GM23338 (cell line): Measurements from ENCODE around the gene RAB11FIP4. TPM values are rescaled to one million over a fixed set of nuclear protein-coding genes. Genes with fewer than 3 reads are reported as not detected.

Source experiments
- ATAC-seq: fragments of 200-7000 bp; cut with Tn5 transposase; 3 replicates; pipeline ENCODE4 v1.9.1; 2020
- DNase-seq: peaks from one replicate; pipeline ENCODE4 v3.0.0-alpha.2; 2015; ENCODE audit warnings: low spot score
- H2AFZ ChIP-seq: fragments of 200-600 bp; sonication (generic); 2 replicates; pipeline ENCODE4 v1.8.0; 2016; ENCODE audit warnings: antibody characterized with exemption, mild to moderate bottlenecking, moderate library complexity
- H3F3A ChIP-seq: fragments of 200-600 bp; sonication (generic); replicated peaks from 2 replicates; pipeline ENCODE4 v1.8.0; 2017; ENCODE audit warnings: antibody characterized with exemption, mixed run types, low read depth
- H3K27ac ChIP-seq: fragments of 200-600 bp; sonication (generic); 2 replicates; pipeline ENCODE4 v1.6.1; 2016; ENCODE audit warnings: low read depth
- H3K27me3 ChIP-seq: fragments of 200-600 bp; sonication (generic); 2 replicates; pipeline ENCODE4 v1.8.0; 2016; ENCODE audit warnings: mild to moderate bottlenecking, mixed run types, moderate library complexity; ENCODE audit not compliant: insufficient read depth
- H3K36me3 ChIP-seq: fragments of 200-600 bp; sonication (generic); 2 replicates; pipeline ENCODE4 v1.8.0; 2016; ENCODE audit warnings: mild to moderate bottlenecking; ENCODE audit not compliant: insufficient read depth
- H3K4me1 ChIP-seq: fragments of 200-600 bp; sonication (generic); 2 replicates; pipeline ENCODE4 v1.8.0; 2016; ENCODE audit warnings: mild to moderate bottlenecking, moderate library complexity; ENCODE audit not compliant: insufficient read depth
- H3K4me2 ChIP-seq: fragments of 200-600 bp; sonication (generic); 2 replicates; pipeline ENCODE4 v1.7.1; 2017; ENCODE audit warnings: mixed run types
- H3K4me3 ChIP-seq: fragments of 200-600 bp; sonication (generic); 2 replicates; pipeline ENCODE4 v1.6.1; 2016; ENCODE audit warnings: mixed run types
- H3K79me2 ChIP-seq: fragments of 200-600 bp; sonication (generic); replicated peaks from 2 replicates; pipeline ENCODE4 v1.8.0; 2017; ENCODE audit warnings: mild to moderate bottlenecking; ENCODE audit not compliant: insufficient read depth
- H3K9me2 ChIP-seq: fragments of 200-600 bp; sonication (generic); 2 replicates; pipeline ENCODE4 v1.8.0; 2017; ENCODE audit not compliant: insufficient read depth
- H4K20me1 ChIP-seq: fragments of 200-600 bp; sonication (generic); replicated peaks from 2 replicates; pipeline ENCODE4 v1.8.0; 2017; ENCODE audit warnings: mild to moderate bottlenecking; ENCODE audit not compliant: insufficient read depth
- H3K27ac Mint-ChIP-seq: 2 replicates; pipeline ENCODE4 v1.8.0; 2020; ENCODE audit warnings: inconsistent platforms, mild to moderate bottlenecking, moderate library complexity, mixed read lengths
- H3K27me3 Mint-ChIP-seq: 3 replicates; pipeline ENCODE4 v1.8.0; 2022; ENCODE audit warnings: low read depth, mild to moderate bottlenecking, moderate library complexity, mixed read lengths, inconsistent platforms; ENCODE audit not compliant: insufficient read depth, poor library complexity
- H3K36me3 Mint-ChIP-seq: 3 replicates; pipeline ENCODE4 v1.8.0; 2021; ENCODE audit warnings: low read depth, mild to moderate bottlenecking, inconsistent platforms, moderate library complexity, mixed read lengths
- H3K4me1 Mint-ChIP-seq: 3 replicates; pipeline ENCODE4 v1.8.0; 2020; ENCODE audit warnings: mild to moderate bottlenecking, inconsistent platforms, mixed read lengths
- H3K4me3 Mint-ChIP-seq: 3 replicates; pipeline ENCODE4 v1.8.0; 2021; ENCODE audit warnings: moderate library complexity, mild to moderate bottlenecking, inconsistent platforms, mixed read lengths
- H3K9me3 Mint-ChIP-seq: 3 replicates; pipeline ENCODE4 v1.8.0; 2020; ENCODE audit warnings: moderate library complexity, mild to moderate bottlenecking, inconsistent platforms, mixed read lengths
- CREB1 ChIP-seq: fragments of 250-450 bp; sonication (Bioruptor Pico); IDR thresholded peaks from 2 replicates; pipeline ENCODE4 v1.5.0; 2020; ENCODE audit warnings: low read depth, mild to moderate bottlenecking, moderate library complexity
- CTCF ChIP-seq, 2 experiments: fragments of 200-600 bp in 1 of 2; sonication (generic) in 1 of 2; conservative IDR thresholded peaks; 2 replicates each; pipeline versions ENCODE4 v1.5.1 to v1.6.1; 2016 to 2017; ENCODE audit warnings: antibody characterized with exemption in 2 of 2, low read depth in 2 of 2, mild to moderate bottlenecking in 2 of 2, moderate library complexity in 1 of 2
- EZH2 ChIP-seq: fragments of 200-600 bp; sonication (generic); IDR thresholded peaks from one replicate; pipeline ENCODE4 v1.8.0; 2017; ENCODE audit warnings: antibody characterized with exemption, mild to moderate bottlenecking, low read depth; ENCODE audit not compliant: unreplicated experiment
- EZH2phosphoT487 ChIP-seq: fragments of 200-600 bp; sonication (generic); IDR thresholded peaks from one replicate; pipeline ENCODE4 v1.8.1; 2018; ENCODE audit warnings: antibody characterized with exemption; ENCODE audit not compliant: unreplicated experiment
- JUNB ChIP-seq: IDR thresholded peaks from one replicate; pipeline ENCODE4 v1.6.1; 2016; ENCODE audit warnings: antibody characterized with exemption; ENCODE audit not compliant: unreplicated experiment
- NANOG ChIP-seq: IDR thresholded peaks from 2 replicates; pipeline ENCODE4 v1.6.1; 2016; ENCODE audit warnings: antibody characterized with exemption, borderline replicate concordance
- POLR2AphosphoS5 ChIP-seq: IDR thresholded peaks from 2 replicates; pipeline ENCODE4 v1.6.1; 2016; ENCODE audit warnings: antibody characterized with exemption, low read depth
- REST ChIP-seq: IDR thresholded peaks from one replicate; pipeline ENCODE4 v1.6.1; 2018; ENCODE audit warnings: antibody characterized with exemption; ENCODE audit not compliant: unreplicated experiment
- STAT1 ChIP-seq: IDR thresholded peaks from one replicate; pipeline ENCODE4 v1.6.1; 2016; ENCODE audit warnings: antibody characterized with exemption; ENCODE audit not compliant: unreplicated experiment
- ZNF114 ChIP-seq: fragments of 250-450 bp; sonication (Bioruptor Pico); IDR thresholded peaks from 2 replicates; pipeline ENCODE4 v1.5.0; 2020; ENCODE audit warnings: mild to moderate bottlenecking, moderate library complexity
- ZNF331 ChIP-seq: fragments of 250-450 bp; sonication (Bioruptor Pico); IDR thresholded peaks from 2 replicates; pipeline ENCODE4 v1.5.0; 2020; ENCODE audit warnings: low read depth, mild to moderate bottlenecking, moderate library complexity
- ZNF462 ChIP-seq: fragments of 250-450 bp; sonication (Bioruptor Pico); IDR thresholded peaks from 2 replicates; pipeline ENCODE4 v1.5.0; 2020; ENCODE audit warnings: mild to moderate bottlenecking, moderate library complexity
- long read RNA-seq: library from polyadenylated mRNA; unstranded; transcript quantifications from one replicate; pipeline ENCODE4 v2.0.0, GENCODE V29; 2020; ENCODE audit not compliant: unreplicated experiment
- polyA plus RNA-seq: library from polyadenylated mRNA; unstranded; fragments of >200 nt; fragmentation: Nextera tagmentation; extraction: Ambion mirVana; gene quantifications from 2 replicates; pipeline ENCODE4 v1.2.1, GENCODE V29; 2016
- total RNA-seq: library from RNA; depleted of rRNA; stranded (reverse); fragments of >200 nt; shearing (Covaris generic); gene quantifications from 2 replicates; pipeline ENCODE4 v1.2.3, GENCODE V29; 2014; rRNA removed
- TF ChIP-seq, protein P1 (sequence below): IDR thresholded peaks from 2 replicates; pipeline ENCODE4 v1.6.1; 2016; ENCODE audit warnings: antibody characterized with exemption

The RAB11FIP4 gene
- total RNA-seq (65.1 and 65.6 TPM in 2 replicates), polyA plus RNA-seq (26.0 and 26.7 TPM in 2 replicates)
- long read RNA-seq, transcript RAB11FIP4-201 (13 exons, 1,968 nt) = major isoform, 9 of 14 reads
- long read RNA-seq, partial matches to known transcripts = 0 of 14 reads
- long read RNA-seq, other reads (novel, unspliced or antisense) = 5 of 14 reads

DNA sequence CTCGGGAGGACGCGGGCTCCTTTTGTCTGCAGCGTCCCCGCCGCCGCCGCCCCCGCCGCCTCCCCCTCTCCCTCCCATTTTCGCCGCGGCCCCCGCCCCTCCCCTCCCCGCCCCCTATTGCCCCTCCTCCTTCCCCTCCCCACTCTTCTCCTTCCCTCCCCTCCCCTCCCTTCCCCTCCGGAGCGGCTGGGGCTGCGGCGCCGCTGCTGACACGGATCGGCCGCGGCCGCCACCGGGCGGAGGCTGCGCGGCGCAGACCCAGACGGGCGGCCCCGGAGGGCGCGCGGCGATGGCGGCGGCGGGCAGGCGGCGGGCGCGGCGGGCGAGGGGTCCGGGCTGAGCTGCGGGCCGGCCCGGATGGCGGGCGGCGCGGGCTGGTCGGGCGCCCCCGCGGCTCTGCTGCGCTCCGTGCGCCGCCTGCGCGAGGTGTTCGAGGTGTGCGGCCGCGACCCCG lies at the start of gene RAB11FIP4:
Gene RAB11FIP4, plus strand, starts transcription at position 180 of the 454 bp plus-strand sequence. Its CDS starts 178 bp downstream, at position 358.
- H3K27me3 Mint-ChIP-seq = peaks cover 30% of the 10 kb centered on the region
- no peak within 1 kb of the TSS for H3K27ac Mint-ChIP-seq

More for the DNA sequence above, at the start of gene RAB11FIP4:
- H3K4me2 ChIP-seq = peak within 1 kb of the TSS; percentile 87
- ATAC-seq (peak; percentile 37), DNase-seq (peak; percentile 63)
- peaks cover 32% of the 10 kb centered on the region for H3K27me3 ChIP-seq
- no peaks in the 10 kb centered on the region for H3K79me2 ChIP-seq
- H3K4me1 ChIP-seq = peaks cover 7% of the 10 kb centered on the region; the same call in 1 of the 2 replicates
- H4K20me1 ChIP-seq = no peaks in the 10 kb centered on the region; the same call in 1 of the 2 replicates
- H2AFZ ChIP-seq = peak within 1 kb of the TSS; percentile 91; the same call in 1 of the 2 replicates
- H3K27ac ChIP-seq = no peak within 1 kb of the TSS
- no peaks in the 10 kb centered on the region for H3K36me3 ChIP-seq
- H3K36me3 Mint-ChIP-seq = no peaks in the 10 kb centered on the region; the same call in 2 of the 3 replicates
- peak within 1 kb of the TSS; percentile 67 for H3K4me3 ChIP-seq
- H3K4me1 Mint-ChIP-seq = peaks cover 13% of the 10 kb centered on the region
- peak within 1 kb of the TSS; percentile 79 for H3K4me3 Mint-ChIP-seq
- H3K9me3 Mint-ChIP-seq = no peaks in the 10 kb centered on the region
- TF ChIP-seq REST (no peak), CREB1 (CRISPR knock-in tag) (no peak), ZNF462 (CRISPR knock-in tag) (no peak), ZNF331 (CRISPR knock-in tag) (no peak), JUNB (no peak), EZH2 (no peak), EZH2phosphoT487 (no peak), CTCF (conservative IDR thresholded peaks at IDR 0.05; ENCODE audit: low read depth in 2 of 2) (no peak), NANOG (no peak), STAT1 (no peak), POLR2AphosphoS5 (no peak), ZNF114 (CRISPR knock-in tag) (no peak)
- TF ChIP-seq, protein P1, sequence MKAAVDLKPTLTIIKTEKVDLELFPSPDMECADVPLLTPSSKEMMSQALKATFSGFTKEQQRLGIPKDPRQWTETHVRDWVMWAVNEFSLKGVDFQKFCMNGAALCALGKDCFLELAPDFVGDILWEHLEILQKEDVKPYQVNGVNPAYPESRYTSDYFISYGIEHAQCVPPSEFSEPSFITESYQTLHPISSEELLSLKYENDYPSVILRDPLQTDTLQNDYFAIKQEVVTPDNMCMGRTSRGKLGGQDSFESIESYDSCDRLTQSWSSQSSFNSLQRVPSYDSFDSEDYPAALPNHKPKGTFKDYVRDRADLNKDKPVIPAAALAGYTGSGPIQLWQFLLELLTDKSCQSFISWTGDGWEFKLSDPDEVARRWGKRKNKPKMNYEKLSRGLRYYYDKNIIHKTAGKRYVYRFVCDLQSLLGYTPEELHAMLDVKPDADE = no peak
- peaks cover 9% of the 10 kb centered on the region; the same call in 1 of the 2 replicates for H3F3A ChIP-seq
- no peaks in the 10 kb centered on the region for H3K9me2 ChIP-seq
